HEK293 (cell line): ENCODE data around the gene LCMT1.

ENCODE experiments used
- CTCF ChIA-PET: fragments of 350-600 bp; formaldehyde crosslinking; extraction: SDS; loops from one replicate; lab custom pipeline; 2021; ENCODE audit warnings: antibody characterized with exemption; lab: Yijun Ruan, JAX
- POLR2A ChIA-PET: fragments of 300-600 bp; formaldehyde crosslinking; extraction: SDS; loops from one replicate; lab custom pipeline; 2020; ENCODE audit warnings: antibody characterized with exemption, inconsistent platforms; lab: Yijun Ruan, JAX
- H3K27ac ChIP-seq: fragments of 200-500 bp; sonication (Bioruptor generic); 2 replicates; pipeline ENCODE4 v1.5.1; 2014; ENCODE audit warnings: low read depth, low read length, control low read depth, inconsistent platforms; ENCODE audit errors: extremely low read depth
- H3K36me3 ChIP-seq, 2 experiments: fragments of 200-500 bp in 1 of 2; sonication (Bioruptor generic) in 1 of 2; 1 replicate in 1 of 2; 2 replicates in 1 of 2; pipeline ENCODE4 v1.5.1; 2014 to 2017; ENCODE audit warnings: inconsistent platforms in 2 of 2, low read length in 2 of 2; ENCODE audit not compliant: control insufficient read depth in 2 of 2, insufficient read depth in 1 of 2
- H3K4me1 ChIP-seq: fragments of 200-500 bp; sonication (Bioruptor generic); 2 replicates; pipeline ENCODE4 v1.5.1; 2014; ENCODE audit warnings: mild to moderate bottlenecking, low read length, inconsistent platforms; ENCODE audit not compliant: control insufficient read depth, insufficient read depth
- H3K4me3 ChIP-seq: 2 replicates; pipeline ENCODE4 v1.5.1; 2011; ENCODE audit warnings: low read depth, mild to moderate bottlenecking, control low read depth, low read length, moderate library complexity
- H3K9me3 ChIP-seq: fragments of 200-500 bp; sonication (Bioruptor generic); 2 replicates; pipeline ENCODE4 v1.5.1; 2014; ENCODE audit warnings: low read depth, low read length, inconsistent platforms; ENCODE audit not compliant: control insufficient read depth, insufficient read depth
- FEZF1 ChIP-seq: fragments of 450-650 bp; formaldehyde crosslinking; IDR thresholded peaks from 2 replicates; pipeline ENCODE4 v1.5.1; 2016; ENCODE audit warnings: missing biosample characterization, missing genetic modification characterization
- HIC1 ChIP-seq: fragments of 450-650 bp; formaldehyde crosslinking; IDR thresholded peaks from 2 replicates; pipeline ENCODE4 v1.5.1; 2016; ENCODE audit warnings: missing biosample characterization, missing genetic modification characterization
- HOXC10 ChIP-seq: sonication (generic); formaldehyde crosslinking; IDR thresholded peaks from 2 replicates; pipeline ENCODE4 v1.8.1; 2023; ENCODE audit warnings: mild to moderate bottlenecking, missing genetic modification reagents
- KLF1 ChIP-seq: fragments of 450-650 bp; formaldehyde crosslinking; IDR thresholded peaks from 2 replicates; pipeline ENCODE4 v1.5.1; 2016; ENCODE audit warnings: missing biosample characterization, missing genetic modification characterization
- KLF10 ChIP-seq: fragments of 450-650 bp; IDR thresholded peaks from 2 replicates; pipeline ENCODE4 v1.5.1; 2018; ENCODE audit warnings: missing biosample characterization, mild to moderate bottlenecking, missing genetic modification characterization
- RBAK ChIP-seq: fragments of 450-650 bp; formaldehyde crosslinking; IDR thresholded peaks from 2 replicates; pipeline ENCODE4 v1.5.1; 2016; ENCODE audit warnings: missing biosample characterization, missing genetic modification characterization
- SCRT1 ChIP-seq: fragments of 450-650 bp; formaldehyde crosslinking; IDR thresholded peaks from 2 replicates; pipeline ENCODE4 v1.5.1; 2016; ENCODE audit warnings: missing biosample characterization, missing genetic modification characterization, borderline replicate concordance
- ZBTB10 ChIP-seq: fragments of 450-650 bp; formaldehyde crosslinking; IDR thresholded peaks from 2 replicates; pipeline ENCODE4 v1.5.1; 2016; ENCODE audit warnings: missing biosample characterization, missing genetic modification characterization
- ZNF16 ChIP-seq: fragments of 450-650 bp; formaldehyde crosslinking; IDR thresholded peaks from 2 replicates; pipeline ENCODE4 v1.5.1; 2016; ENCODE audit warnings: low read depth, missing biosample characterization, missing genetic modification characterization
- ZNF423 ChIP-seq: fragments of 450-650 bp; formaldehyde crosslinking; IDR thresholded peaks from 2 replicates; pipeline ENCODE4 v1.5.1; 2016; ENCODE audit warnings: missing biosample characterization, missing genetic modification characterization
- ZNF768 ChIP-seq: fragments of 450-650 bp; formaldehyde crosslinking; IDR thresholded peaks from 2 replicates; pipeline ENCODE4 v1.5.1; 2018; ENCODE audit warnings: missing biosample characterization, mild to moderate bottlenecking, missing genetic modification characterization
- TF ChIP-seq, protein P1 (sequence below): fragments of 450-650 bp; formaldehyde crosslinking; IDR thresholded peaks from 2 replicates; pipeline ENCODE4 v1.5.1; 2016; ENCODE audit warnings: missing biosample characterization, missing genetic modification characterization, borderline replicate concordance

The LCMT1 gene

DNA sequence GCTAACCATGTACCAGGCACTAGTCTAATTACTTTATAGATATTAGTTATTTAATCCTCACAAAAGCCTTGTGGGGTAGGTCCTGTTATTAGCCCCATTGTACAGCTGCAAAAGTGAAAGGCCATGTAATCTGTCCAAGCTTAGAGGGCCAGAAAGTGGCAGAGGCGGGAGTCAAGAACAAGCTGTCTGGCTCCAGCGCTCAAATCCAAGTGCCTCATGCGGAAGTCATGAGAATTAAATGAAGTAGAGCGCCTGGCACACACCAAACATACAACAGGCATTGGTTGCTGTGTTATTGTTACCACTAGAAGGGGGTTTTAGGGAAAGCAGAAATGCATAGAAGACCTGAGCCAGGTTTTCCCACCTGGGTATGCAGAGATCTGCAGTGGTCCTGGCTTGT, 106.4 kb downstream of the LCMT1 start:
- H3K36me3 ChIP-seq: no peaks in the 10 kb centered on the region
- H3K4me1 ChIP-seq: no peaks in the 10 kb centered on the region
- H3K27ac ChIP-seq: no peak overlapping the region
- H3K4me3 ChIP-seq: no peak overlapping the region
- CTCF ChIA-PET: interaction anchor here (1.2 to 1.4 kb wide), 2 partner anchors 9 to 27 kb away, joined by 4 to 7 read pairs; no protein-coding TSS in a partner anchor
- TF ChIP-seq, protein P1, sequence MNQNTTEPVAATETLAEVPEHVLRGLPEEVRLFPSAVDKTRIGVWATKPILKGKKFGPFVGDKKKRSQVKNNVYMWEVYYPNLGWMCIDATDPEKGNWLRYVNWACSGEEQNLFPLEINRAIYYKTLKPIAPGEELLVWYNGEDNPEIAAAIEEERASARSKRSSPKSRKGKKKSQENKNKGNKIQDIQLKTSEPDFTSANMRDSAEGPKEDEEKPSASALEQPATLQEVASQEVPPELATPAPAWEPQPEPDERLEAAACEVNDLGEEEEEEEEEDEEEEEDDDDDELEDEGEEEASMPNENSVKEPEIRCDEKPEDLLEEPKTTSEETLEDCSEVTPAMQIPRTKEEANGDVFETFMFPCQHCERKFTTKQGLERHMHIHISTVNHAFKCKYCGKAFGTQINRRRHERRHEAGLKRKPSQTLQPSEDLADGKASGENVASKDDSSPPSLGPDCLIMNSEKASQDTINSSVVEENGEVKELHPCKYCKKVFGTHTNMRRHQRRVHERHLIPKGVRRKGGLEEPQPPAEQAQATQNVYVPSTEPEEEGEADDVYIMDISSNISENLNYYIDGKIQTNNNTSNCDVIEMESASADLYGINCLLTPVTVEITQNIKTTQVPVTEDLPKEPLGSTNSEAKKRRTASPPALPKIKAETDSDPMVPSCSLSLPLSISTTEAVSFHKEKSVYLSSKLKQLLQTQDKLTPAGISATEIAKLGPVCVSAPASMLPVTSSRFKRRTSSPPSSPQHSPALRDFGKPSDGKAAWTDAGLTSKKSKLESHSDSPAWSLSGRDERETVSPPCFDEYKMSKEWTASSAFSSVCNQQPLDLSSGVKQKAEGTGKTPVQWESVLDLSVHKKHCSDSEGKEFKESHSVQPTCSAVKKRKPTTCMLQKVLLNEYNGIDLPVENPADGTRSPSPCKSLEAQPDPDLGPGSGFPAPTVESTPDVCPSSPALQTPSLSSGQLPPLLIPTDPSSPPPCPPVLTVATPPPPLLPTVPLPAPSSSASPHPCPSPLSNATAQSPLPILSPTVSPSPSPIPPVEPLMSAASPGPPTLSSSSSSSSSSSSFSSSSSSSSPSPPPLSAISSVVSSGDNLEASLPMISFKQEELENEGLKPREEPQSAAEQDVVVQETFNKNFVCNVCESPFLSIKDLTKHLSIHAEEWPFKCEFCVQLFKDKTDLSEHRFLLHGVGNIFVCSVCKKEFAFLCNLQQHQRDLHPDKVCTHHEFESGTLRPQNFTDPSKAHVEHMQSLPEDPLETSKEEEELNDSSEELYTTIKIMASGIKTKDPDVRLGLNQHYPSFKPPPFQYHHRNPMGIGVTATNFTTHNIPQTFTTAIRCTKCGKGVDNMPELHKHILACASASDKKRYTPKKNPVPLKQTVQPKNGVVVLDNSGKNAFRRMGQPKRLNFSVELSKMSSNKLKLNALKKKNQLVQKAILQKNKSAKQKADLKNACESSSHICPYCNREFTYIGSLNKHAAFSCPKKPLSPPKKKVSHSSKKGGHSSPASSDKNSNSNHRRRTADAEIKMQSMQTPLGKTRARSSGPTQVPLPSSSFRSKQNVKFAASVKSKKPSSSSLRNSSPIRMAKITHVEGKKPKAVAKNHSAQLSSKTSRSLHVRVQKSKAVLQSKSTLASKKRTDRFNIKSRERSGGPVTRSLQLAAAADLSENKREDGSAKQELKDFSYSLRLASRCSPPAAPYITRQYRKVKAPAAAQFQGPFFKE (tag by site-specific recombination): no peak
- TF ChIP-seq KLF1 (no peak), FEZF1 (tag by site-specific recombination) (no peak), KLF10 (tag by site-specific recombination) (no peak), HOXC10 (CRISPR knock-in tag) (no peak), HIC1 (tag by site-specific recombination) (no peak), ZNF423 (no peak), ZBTB10 (tag by site-specific recombination) (no peak), SCRT1 (tag by site-specific recombination) (no peak), ZNF16 (tag by site-specific recombination) (no peak)
- POLR2A ChIA-PET: interaction anchor here (0.5 kb wide), 2 partner anchors 118 to 152 kb away, joined by 3 to 8 read pairs; no protein-coding TSS in a partner anchor
- no peaks in the 10 kb centered on the region for H3K9me3 ChIP-seq

DNA sequence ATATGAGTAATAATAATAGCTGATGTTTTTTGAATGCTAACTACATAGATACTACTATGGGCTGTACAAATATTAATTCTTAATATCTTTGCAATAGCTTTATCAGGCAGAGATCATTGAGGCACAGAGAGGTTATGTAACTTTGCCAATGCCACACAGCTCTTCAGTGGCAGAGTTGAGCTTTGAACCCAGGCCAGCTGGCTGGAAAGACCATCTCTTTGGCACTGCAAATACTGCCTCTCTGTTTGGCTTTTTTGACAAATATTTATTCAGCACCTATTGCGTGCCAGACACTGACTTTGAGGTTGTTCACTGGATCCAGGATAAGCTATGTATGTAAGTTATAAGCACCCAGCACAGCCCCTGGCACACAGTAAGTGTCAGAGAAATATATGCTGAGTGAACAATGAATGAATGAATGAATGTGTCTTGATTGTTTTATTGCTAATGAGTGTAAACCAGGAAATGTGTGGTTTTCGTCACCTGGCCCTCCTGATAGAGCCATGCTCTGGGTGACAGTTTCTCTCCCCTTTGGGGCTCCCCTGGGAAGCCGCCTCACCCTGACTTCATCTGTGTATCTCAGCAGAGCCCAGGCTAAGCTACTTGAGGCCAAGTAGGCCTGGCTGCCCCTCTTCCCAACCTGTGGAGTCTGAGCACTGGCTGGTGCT, 107.7 kb downstream of the LCMT1 start:
- no peaks in the 10 kb centered on the region for H3K4me1 ChIP-seq
- POLR2A ChIA-PET: no interaction called here
- no peak overlapping the region for H3K27ac ChIP-seq
- CTCF ChIA-PET: interaction anchor here (1.1 kb wide), 1 partner anchor 14 kb away, joined by 4 read pairs; no protein-coding TSS in a partner anchor
- no peaks in the 10 kb centered on the region for H3K36me3 ChIP-seq
- H3K4me3 ChIP-seq: no peak overlapping the region
- H3K9me3 ChIP-seq: no peaks in the 10 kb centered on the region
- TF ChIP-seq ZNF768 (tag by site-specific recombination) (peak; percentile 65; the same call in 1 of the 2 replicates), RBAK (tag by site-specific recombination) (no peak)
